ENCODE results near the gene KLHL29.

The KLHL29 gene

GRCh38 chr2:23689891-23690290 lies 304.9 kb downstream of the KLHL29 start:
- DNase-seq, result no peak

GRCh38 chr2:23690421-23691105 lies 305.6 kb downstream of the KLHL29 start:
- DNase-seq, result no peak

GRCh38 chr2:23691106-23691470 lies 306.1 kb downstream of the KLHL29 start:
- DNase-seq, result no peak

- no peak for DNase-seq
These were observed 306.6 kb downstream of the KLHL29 start for GRCh38 chr2:23691565-23691964.

- no peak for DNase-seq
These were observed 307.3 kb downstream of the KLHL29 start for GRCh38 chr2:23692263-23692662.

GRCh38 chr2:23692851-23693605 lies 308.0 kb downstream of the KLHL29 start:
- DNase-seq, result no peak

GRCh38 chr2:23693606-23693951 lies 308.6 kb downstream of the KLHL29 start:
- no peak for DNase-seq

- DNase-seq, result no peak
These were observed 309.4 kb downstream of the KLHL29 start for GRCh38 chr2:23694058-23695045.

GRCh38 chr2:23695214-23695889 lies 310.4 kb downstream of the KLHL29 start:
- DNase-seq, result no peak

- no peak for DNase-seq
These were observed 311.1 kb downstream of the KLHL29 start for GRCh38 chr2:23695890-23696751.

- no peak for DNase-seq
These were observed 311.7 kb downstream of the KLHL29 start for GRCh38 chr2:23696752-23697045.

GRCh38 chr2:23697256-23698075 lies 312.5 kb downstream of the KLHL29 start:
- no peak for DNase-seq

- no peak for DNase-seq
These were observed 313.2 kb downstream of the KLHL29 start for GRCh38 chr2:23698116-23698693.

GRCh38 chr2:23698721-23699579 lies 314.0 kb downstream of the KLHL29 start:
- DNase-seq, result no peak

GRCh38 chr2:23699580-23699925 lies 314.6 kb downstream of the KLHL29 start:
- DNase-seq, result no peak

GRCh38 chr2:23700627-23701026 lies 315.6 kb downstream of the KLHL29 start:
- no peak for DNase-seq

GRCh38 chr2:23703037-23703582 lies 318.1 kb downstream of the KLHL29 start:
- no peak for DNase-seq

GRCh38 chr2:23703583-23704385 lies 318.8 kb downstream of the KLHL29 start:
- no peak for DNase-seq

Measured in NCI-H345 (cell line).